Left ventricle myocardium inferior (tissue), 1 donor: ENCODE data around the gene NDUFS6. TPM values are rescaled to one million over a fixed set of nuclear protein-coding genes. Genes with fewer than 3 reads are reported as not detected.
"Not testable (repeated sequence)": the region's sequence is repeated elsewhere in the genome, so short reads cannot be mapped to it uniquely, and the experiment has no call there.

Source experiments
- DNase-seq: peaks from one replicate; pipeline ENCODE4 v3.0.0-alpha.2; 2020
- H3K27ac ChIP-seq: fragments of 200-600 bp; replicated peaks from 2 replicates; pipeline ENCODE4 v1.8.0; 2021
- H3K27me3 ChIP-seq: fragments of 200-600 bp; 2 replicates; pipeline ENCODE4 v1.8.0; 2021; ENCODE audit warnings: low read depth
- H3K36me3 ChIP-seq: fragments of 200-600 bp; 2 replicates; pipeline ENCODE4 v1.8.0; 2021
- H3K4me1 ChIP-seq: fragments of 200-600 bp; 2 replicates; pipeline ENCODE4 v1.8.0; 2021
- H3K4me3 ChIP-seq: fragments of 200-600 bp; 2 replicates; pipeline ENCODE4 v1.8.0; 2021; ENCODE audit warnings: mild to moderate bottlenecking, moderate library complexity
- H3K9me3 ChIP-seq: fragments of 200-600 bp; replicated peaks from 2 replicates; pipeline ENCODE4 v1.8.0; 2021
- CTCF ChIP-seq: fragments of 200-600 bp; IDR thresholded peaks from 2 replicates; pipeline ENCODE4 v1.8.0; 2021; ENCODE audit warnings: antibody characterized with exemption, mild to moderate bottlenecking, borderline replicate concordance
- intact Hi-C: fragments of 100-400 bp; cut with micrococcal nuclease; formaldehyde crosslinking; loops from one replicate; pipeline ENCODE4 v1.11.0; 2022
- total RNA-seq: library from RNA; stranded (reverse); fragmentation: NEBNext Ultra II Directional; extraction: Animal tissue kit (Norgen Biotek cat#: 25700); gene quantifications from one replicate; pipeline ENCODE4 v1.2.1, GENCODE V29; 2021
- donor health status: DM: no; HTN: yes; CAD: no; lungs with severe emphysema.

The NDUFS6 gene
- total RNA-seq, 1 donor from 2014 or later: 122 TPM

- H3K4me3 ChIP-seq: no peak overlapping the region
- DNase-seq: no peak
- intact Hi-C loops: no loop called here
- H3K9me3 ChIP-seq: no peaks in the 10 kb centered on the region
- no peak overlapping the region for H3K27ac ChIP-seq
- no peak for TF ChIP-seq CTCF
- H3K27me3 ChIP-seq: peaks cover 16% of the 10 kb centered on the region
- H3K36me3 ChIP-seq: no peaks in the 10 kb centered on the region
- H3K4me1 ChIP-seq: peaks cover 26% of the 10 kb centered on the region
Observed at GRCh38 chr5:1786621-1787471, 14.4 kb upstream of the NDUFS6 start.

- no peak overlapping the region for H3K27ac ChIP-seq
- DNase-seq: no peak
- no peaks in the 10 kb centered on the region for H3K36me3 ChIP-seq
- peaks cover 29% of the 10 kb centered on the region for H3K4me1 ChIP-seq
- H3K27me3 ChIP-seq: peaks cover 16% of the 10 kb centered on the region
- H3K9me3 ChIP-seq: no peaks in the 10 kb centered on the region
- intact Hi-C loops: no loop called here
- no peak overlapping the region for H3K4me3 ChIP-seq
- no peak for TF ChIP-seq CTCF
Observed at GRCh38 chr5:1787472-1788047, 13.6 kb upstream of the NDUFS6 start.

- TF ChIP-seq CTCF: no peak
- no peak for DNase-seq
- no peak overlapping the region for H3K4me3 ChIP-seq
- no peak overlapping the region for H3K27ac ChIP-seq
- peaks cover 30% of the 10 kb centered on the region for H3K4me1 ChIP-seq
- H3K27me3 ChIP-seq: peaks cover 16% of the 10 kb centered on the region
- intact Hi-C loops: no loop called here
- H3K9me3 ChIP-seq: no peaks in the 10 kb centered on the region
- no peaks in the 10 kb centered on the region for H3K36me3 ChIP-seq
Observed at GRCh38 chr5:1788200-1788599, 13.0 kb upstream of the NDUFS6 start.

- Histone ChIP-seq H3K4me3 (no peak overlapping the region), H3K4me1 (peaks cover 31% of the 10 kb centered on the region), H3K36me3 (no peaks in the 10 kb centered on the region), H3K9me3 (no peaks in the 10 kb centered on the region), H3K27ac (no peak overlapping the region), H3K27me3 (peaks cover 16% of the 10 kb centered on the region)
- no peak for TF ChIP-seq CTCF
- no peak for DNase-seq
- intact Hi-C loops: no loop called here
Observed at GRCh38 chr5:1788828-1789227, 12.4 kb upstream of the NDUFS6 start.

- H3K27ac ChIP-seq: peak overlapping the region; percentile 66
- H3K4me3 ChIP-seq, DNase-seq: not testable (repeated sequence)
Observed at GRCh38 chr5:1789438-1789833, 11.8 kb upstream of the NDUFS6 start.

GRCh38 chr5:1789834-1790471 is 11.3 kb upstream of the NDUFS6 start:
- Histone ChIP-seq H3K27ac (peak overlapping the region; percentile 66), H3K4me1 (peaks cover 31% of the 10 kb centered on the region), H3K4me3 (no peak overlapping the region), H3K27me3 (peaks cover 7% of the 10 kb centered on the region), H3K36me3 (no peaks in the 10 kb centered on the region), H3K9me3 (no peaks in the 10 kb centered on the region)
- intact Hi-C loops: no loop called here
- TF ChIP-seq CTCF: no peak
- DNase-seq: no peak

More at GRCh38 chr5:1789438-1789833, 11.8 kb upstream of the NDUFS6 start:
- H3K36me3 ChIP-seq, H3K9me3 ChIP-seq, intact Hi-C loops: not testable (repeated sequence)
- Histone ChIP-seq H3K4me1 (peaks cover 31% of the 10 kb centered on the region), H3K27me3 (peaks cover 12% of the 10 kb centered on the region)
